IMR-90 (cell line): ENCODE data around the gene BRI3BP. TPM values are rescaled to one million over a fixed set of nuclear protein-coding genes. Genes with fewer than 3 reads are reported as not detected.
A peak's percentile ranks its signal among the peaks of the same experiment; 100 is the strongest.

Experiments used
- ATAC-seq: fragments of 200-7000 bp; cut with Tn5 transposase; 2 replicates; pipeline ENCODE4 v1.9.1; 2020; ENCODE audit warnings: low read depth, mild to moderate bottlenecking, moderate library complexity
- BruUV-seq: library from RNA; stranded (reverse); fragments of 400-500 nt; replicated peaks from 2 replicates; lab custom pipeline; 2021; lab: Mats Ljungman, UMichigan
- CTCF ChIA-PET: fragments of 300-600 bp; formaldehyde crosslinking; extraction: SDS; loops from one replicate; lab custom pipeline; 2021; ENCODE audit warnings: antibody characterized with exemption; lab: Yijun Ruan, JAX
- POLR2A ChIA-PET: fragments of 300-600 bp; sonication (Branson Sonifier 250); formaldehyde crosslinking; loops from one replicate; lab custom pipeline; 2022; ENCODE audit warnings: antibody characterized with exemption; ENCODE audit not compliant: unreplicated experiment; lab: Charles Lee
- DNase-seq: peaks from one replicate; pipeline ENCODE4 v3.0.0; 2013
- H2AFZ ChIP-seq: replicated peaks from 2 replicates; pipeline ENCODE3; 2013; ENCODE audit warnings: low read length, mild to moderate bottlenecking; ENCODE audit not compliant: poor library complexity
- H2AK5ac ChIP-seq: 2 replicates; pipeline ENCODE4 v1.6.1; 2013; ENCODE audit warnings: low read depth, low read length, inconsistent platforms
- H2AK9ac ChIP-seq: replicated peaks from 2 replicates; pipeline ENCODE3; 2013; ENCODE audit warnings: mild to moderate bottlenecking, low read depth, low read length, moderate library complexity; ENCODE audit not compliant: poor library complexity
- H2BK120ac ChIP-seq: 2 replicates; pipeline ENCODE4 v1.6.1; 2013; ENCODE audit warnings: low read depth, low read length, inconsistent platforms
- H2BK15ac ChIP-seq: 3 replicates; pipeline ENCODE4 v1.6.1; 2013; ENCODE audit warnings: low read depth, low read length, inconsistent platforms
- H2BK20ac ChIP-seq: 2 replicates; pipeline ENCODE4 v1.6.1; 2013; ENCODE audit warnings: low read depth, mild to moderate bottlenecking, inconsistent platforms, low read length, moderate library complexity
- H2BK5ac ChIP-seq: 2 replicates; pipeline ENCODE4 v1.6.1; 2013; ENCODE audit warnings: mild to moderate bottlenecking, low read depth, low read length, inconsistent platforms; ENCODE audit not compliant: poor library complexity, severe bottlenecking
- H3K14ac ChIP-seq: replicated peaks from 2 replicates; pipeline ENCODE4 v1.6.1; 2013; ENCODE audit warnings: low read depth, low read length, inconsistent platforms
- H3K18ac ChIP-seq: 2 replicates; pipeline ENCODE4 v1.6.1; 2013; ENCODE audit warnings: low read depth, low read length, control low read depth
- H3K23ac ChIP-seq: 2 replicates; pipeline ENCODE4 v1.6.1; 2013; ENCODE audit warnings: low read depth, low read length, inconsistent platforms
- H3K27ac ChIP-seq: 2 replicates; pipeline ENCODE4 v1.5.1; 2013; ENCODE audit warnings: mild to moderate bottlenecking, control low read depth, low read length; ENCODE audit not compliant: insufficient read depth
- H3K27me3 ChIP-seq: 2 replicates; pipeline ENCODE4 v1.6.1; 2013; ENCODE audit warnings: low read length; ENCODE audit not compliant: control insufficient read depth, insufficient read depth
- H3K36me3 ChIP-seq: 2 replicates; pipeline ENCODE4 v1.6.1; 2013; ENCODE audit warnings: low read length, mixed read lengths; ENCODE audit not compliant: control insufficient read depth, insufficient read depth
- H3K4ac ChIP-seq: 2 replicates; pipeline ENCODE4 v1.6.1; 2013; ENCODE audit warnings: low read depth, low read length, inconsistent platforms
- H3K4me1 ChIP-seq: 2 replicates; pipeline ENCODE4 v1.6.1; 2013; ENCODE audit warnings: low read length, mixed read lengths; ENCODE audit not compliant: control insufficient read depth, insufficient read depth
- H3K4me2 ChIP-seq: 2 replicates; pipeline ENCODE4 v1.6.1; 2013; ENCODE audit warnings: low read depth, mild to moderate bottlenecking, control low read depth, low read length, moderate library complexity
- H3K4me3 ChIP-seq: 2 replicates; pipeline ENCODE4 v1.5.1; 2013; ENCODE audit warnings: low read depth, mild to moderate bottlenecking, control low read depth, low read length, moderate library complexity; ENCODE audit not compliant: insufficient read depth
- H3K56ac ChIP-seq: 2 replicates; pipeline ENCODE4 v1.6.1; 2013; ENCODE audit warnings: low read length, inconsistent platforms; ENCODE audit not compliant: insufficient read depth; ENCODE audit errors: extremely low read depth
- H3K79me1 ChIP-seq, 2 experiments: 2 replicates each; pipeline ENCODE4 v1.6.1; 2013; ENCODE audit warnings: low read length in 2 of 2, inconsistent platforms in 1 of 2, low read depth in 1 of 2
- H3K9ac ChIP-seq: 2 replicates; pipeline ENCODE4 v1.6.1; 2013; ENCODE audit warnings: low read depth, low read length, control low read depth
- H3K9me1 ChIP-seq: 2 replicates; pipeline ENCODE4 v1.6.1; 2013; ENCODE audit warnings: low read length, inconsistent platforms; ENCODE audit not compliant: insufficient read depth
- H3K9me3 ChIP-seq: 2 replicates; pipeline ENCODE4 v1.6.1; 2013; ENCODE audit warnings: low read length; ENCODE audit not compliant: control insufficient read depth, insufficient read depth
- H4K20me1 ChIP-seq: 2 replicates; pipeline ENCODE4 v1.6.1; 2013; ENCODE audit warnings: low read length, inconsistent platforms; ENCODE audit not compliant: insufficient read depth
- H4K5ac ChIP-seq: 2 replicates; pipeline ENCODE4 v1.6.1; 2013; ENCODE audit warnings: mild to moderate bottlenecking, low read depth, low read length, control low read depth
- H4K8ac ChIP-seq, 2 experiments: 2 replicates each; pipeline ENCODE4 v1.6.1; 2013; ENCODE audit warnings: low read depth in 2 of 2, low read length in 2 of 2, control low read depth in 1 of 2, inconsistent platforms in 1 of 2
- H4K91ac ChIP-seq: 2 replicates; pipeline ENCODE4 v1.6.1; 2013; ENCODE audit warnings: low read depth, low read length, inconsistent platforms; ENCODE audit not compliant: insufficient read depth
- BHLHE40 ChIP-seq: fragments of 150-350 bp; IDR thresholded peaks from 2 replicates; pipeline ENCODE4 v1.6.1; 2016; ENCODE audit warnings: mild to moderate bottlenecking, low read depth, low read length
- CHD1 ChIP-seq: IDR thresholded peaks from 2 replicates; pipeline ENCODE4 v1.6.1; 2012; ENCODE audit warnings: low read depth, low read length, improper control_type of control experiment
- FOS ChIP-seq: fragments of 150-350 bp; IDR thresholded peaks from 2 replicates; pipeline ENCODE4 v1.6.1; 2016; ENCODE audit warnings: low read depth, low read length
- NFE2L2 ChIP-seq: fragments of 150-350 bp; IDR thresholded peaks from 2 replicates; pipeline ENCODE4 v1.6.1; 2016; ENCODE audit warnings: low read depth, mild to moderate bottlenecking, low read length
- RAD21 ChIP-seq: IDR thresholded peaks from 2 replicates; pipeline ENCODE4 v1.6.1; 2012; ENCODE audit warnings: low read length, improper control_type of control experiment
- USF2 ChIP-seq: fragments of 150-350 bp; IDR thresholded peaks from 2 replicates; pipeline ENCODE4 v1.6.1; 2017; ENCODE audit warnings: mild to moderate bottlenecking, antibody characterized with exemption, low read length, low read depth
- WGBS, 2 experiments: methylation state at CpG; one replicate each; pipeline versions ENCODE4 v1.1.5 to v1.1.7; 2013; ENCODE audit warnings: missing lambda C conversion rate in 2 of 2; ENCODE audit not compliant: insufficient read length in 1 of 2; ENCODE audit errors: extremely low coverage in 2 of 2; 5-methylcytosine and 5-hydroxymethylcytosine counted together
- dilution Hi-C: fragments of 300-500 bp; cut with HindIII; formaldehyde crosslinking; loops from one replicate; pipeline ENCODE4 v1.14.3; 2018; ENCODE audit warnings: low sequenced_read_pairs; ENCODE audit not compliant: unreplicated experiment
- in situ Hi-C: fragments of 300-500 bp; cut with MboI; formaldehyde crosslinking; loops from 3 replicates; pipeline ENCODE4 v1.14.3; 2019; ENCODE audit warnings: low sequenced_read_pairs, inconsistent platforms, mixed read lengths
- intact Hi-C: fragments of 100-400 bp; cut with micrococcal nuclease; formaldehyde crosslinking; loops from 2 replicates; pipeline ENCODE4 v1.10.0; 2022
- polyA plus RNA-seq, 3 experiments: library from polyadenylated mRNA; depleted of rRNA; stranded (reverse); fragments of >200 nt; gene quantifications; 2 replicates each; pipeline ENCODE4 v1.2.3, GENCODE V29; 2012; ENCODE audit warnings: low replicate concordance in 1 of 3
- total RNA-seq: library from RNA; depleted of rRNA; stranded (reverse); fragments of >200 nt; gene quantifications from 2 replicates; pipeline ENCODE4 v1.2.3, GENCODE V29; 2012
- TF ChIP-seq, protein P1 (sequence below): conservative IDR thresholded peaks from 2 replicates; pipeline ENCODE4 v1.5.1; 2012; ENCODE audit warnings: mild to moderate bottlenecking, low read depth, low read length, improper control_type of control experiment

Gene BRI3BP
- total and polyA plus RNA-seq, 2 of the 4 experiments (the other 2 are of a cell fraction) = 2.5 to 2.8 TPM

DNA sequence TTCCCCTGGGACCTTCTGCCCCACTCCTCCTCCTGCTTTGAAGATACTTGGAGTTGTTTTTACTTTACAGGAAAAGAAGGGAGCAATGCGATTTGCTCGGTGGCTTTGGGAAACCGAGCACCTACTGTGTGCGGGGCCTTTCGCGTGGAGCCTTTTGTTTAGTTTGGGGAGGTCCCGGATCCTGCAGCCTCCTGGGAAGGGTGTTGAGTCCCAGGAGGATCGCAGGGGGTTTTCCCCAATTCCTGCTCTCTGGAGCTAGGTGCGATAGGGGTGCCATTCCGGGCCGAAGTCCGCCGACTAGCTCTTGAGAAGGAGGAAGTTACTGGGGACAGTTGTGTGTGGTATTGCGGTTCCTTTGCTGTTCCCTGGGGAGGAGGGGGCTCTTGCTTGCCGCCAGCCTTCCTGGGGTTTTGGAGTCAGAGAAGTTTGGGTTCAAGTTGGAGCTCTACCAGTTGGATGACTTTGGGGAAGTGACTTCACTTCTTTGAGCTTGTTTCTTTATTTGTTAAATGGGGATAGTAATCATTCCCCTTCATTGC is 1.1 kb downstream of the BRI3BP start:
- ChIA-PET POLR2A (no interaction called here), CTCF (no interaction called here)
- no TSS peak for BruUV-seq
- Histone ChIP-seq H3K9me1 (no peaks in the 10 kb centered on the region), H4K20me1 (no peaks in the 10 kb centered on the region), H3K4me2 (peak overlapping the region; percentile 98), H2BK120ac (no peak overlapping the region), H4K91ac (no peak overlapping the region), H3K4me1 (peaks cover 9% of the 10 kb centered on the region), H3K9me3 (no peaks in the 10 kb centered on the region), H2AFZ (peak overlapping the region; percentile 92), H3K23ac (peak overlapping the region; percentile 48), H2AK9ac (peak overlapping the region; percentile 79), H4K5ac (no peak overlapping the region), H3K9ac (peak overlapping the region; percentile 27; the same call in 1 of the 2 replicates), H2BK15ac (no peak overlapping the region), H3K36me3 (no peaks in the 10 kb centered on the region), H3K4me3 (peak overlapping the region; percentile 77), H2BK5ac (no peak overlapping the region), H3K18ac (no peak overlapping the region), H4K8ac (no peak overlapping the region), H3K14ac (0 out of 2 replicates have a peak overlapping the region, but pooled peaks have one; percentile 28), H3K27me3 (no peaks in the 10 kb centered on the region), H2AK5ac (no peak overlapping the region), H3K27ac (no peak overlapping the region; the same call in 1 of the 2 replicates), H2BK20ac (no peak overlapping the region), H3K79me1 (peaks cover 8 to 17% of the 10 kb centered on the region in 2 experiments; a peak in 3 of 4 replicates), H3K56ac (no peak overlapping the region), H3K4ac (no peak overlapping the region)
- ATAC-seq (no peak), DNase-seq (no peak)
- in situ Hi-C loops (no loop called here), dilution Hi-C loops (no loop called here), intact Hi-C loops (loop anchor here (5.0 to 10.0 kb wide), 2 partner anchors 73 to 190 kb away; partner anchors contain the start of genes AACS and TMEM132B)
- WGBS, 2 experiments = 0% methylated on average over 1 of the region's 15 CpGs; no CpG with 5 or more reads in 1 of the 2 experiments
- no peak for TF ChIP-seq BHLHE40
- no peak for TF ChIP-seq RAD21
- no peak for TF ChIP-seq CHD1
- TF ChIP-seq USF2 = no peak
- no peak for TF ChIP-seq FOS
- TF ChIP-seq, protein P1, sequence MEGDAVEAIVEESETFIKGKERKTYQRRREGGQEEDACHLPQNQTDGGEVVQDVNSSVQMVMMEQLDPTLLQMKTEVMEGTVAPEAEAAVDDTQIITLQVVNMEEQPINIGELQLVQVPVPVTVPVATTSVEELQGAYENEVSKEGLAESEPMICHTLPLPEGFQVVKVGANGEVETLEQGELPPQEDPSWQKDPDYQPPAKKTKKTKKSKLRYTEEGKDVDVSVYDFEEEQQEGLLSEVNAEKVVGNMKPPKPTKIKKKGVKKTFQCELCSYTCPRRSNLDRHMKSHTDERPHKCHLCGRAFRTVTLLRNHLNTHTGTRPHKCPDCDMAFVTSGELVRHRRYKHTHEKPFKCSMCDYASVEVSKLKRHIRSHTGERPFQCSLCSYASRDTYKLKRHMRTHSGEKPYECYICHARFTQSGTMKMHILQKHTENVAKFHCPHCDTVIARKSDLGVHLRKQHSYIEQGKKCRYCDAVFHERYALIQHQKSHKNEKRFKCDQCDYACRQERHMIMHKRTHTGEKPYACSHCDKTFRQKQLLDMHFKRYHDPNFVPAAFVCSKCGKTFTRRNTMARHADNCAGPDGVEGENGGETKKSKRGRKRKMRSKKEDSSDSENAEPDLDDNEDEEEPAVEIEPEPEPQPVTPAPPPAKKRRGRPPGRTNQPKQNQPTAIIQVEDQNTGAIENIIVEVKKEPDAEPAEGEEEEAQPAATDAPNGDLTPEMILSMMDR = no peak
- no peak for TF ChIP-seq NFE2L2
